Sigmoid colon (tissue), 4 donors: ENCODE results near the gene RABGAP1L.

ENCODE experiments used
- EP300 ChIP-seq, 4 donors: sonication (generic); formaldehyde crosslinking; IDR thresholded peaks; one replicate each; pipeline ENCODE4 v1.6.1; 2017; ENCODE audit warnings: antibody characterized with exemption in 4 of 4
- POLR2A ChIP-seq, 2 donors: fragments of 450-650 bp; IDR thresholded peaks; one replicate each; pipeline ENCODE4 v1.6.1; 2016; ENCODE audit warnings: antibody characterized with exemption in 2 of 2, mild to moderate bottlenecking in 2 of 2, moderate library complexity in 2 of 2
- POLR2AphosphoS5 ChIP-seq, 4 donors: sonication (generic); formaldehyde crosslinking; IDR thresholded peaks; one replicate each; pipeline ENCODE4 v1.6.1; 2017; ENCODE audit warnings: antibody characterized with exemption in 4 of 4
- TF ChIP-seq, protein P1 (sequence below), 4 experiments: fragments of 450-650 bp in 3 of 4; fragments of 200-600 bp in 1 of 4; IDR thresholded peaks; one replicate each; pipeline ENCODE4 v1.5.1; 2016 to 2019; ENCODE audit warnings: antibody characterized with exemption in 4 of 4, mild to moderate bottlenecking in 3 of 4, moderate library complexity in 2 of 4

DNA sequence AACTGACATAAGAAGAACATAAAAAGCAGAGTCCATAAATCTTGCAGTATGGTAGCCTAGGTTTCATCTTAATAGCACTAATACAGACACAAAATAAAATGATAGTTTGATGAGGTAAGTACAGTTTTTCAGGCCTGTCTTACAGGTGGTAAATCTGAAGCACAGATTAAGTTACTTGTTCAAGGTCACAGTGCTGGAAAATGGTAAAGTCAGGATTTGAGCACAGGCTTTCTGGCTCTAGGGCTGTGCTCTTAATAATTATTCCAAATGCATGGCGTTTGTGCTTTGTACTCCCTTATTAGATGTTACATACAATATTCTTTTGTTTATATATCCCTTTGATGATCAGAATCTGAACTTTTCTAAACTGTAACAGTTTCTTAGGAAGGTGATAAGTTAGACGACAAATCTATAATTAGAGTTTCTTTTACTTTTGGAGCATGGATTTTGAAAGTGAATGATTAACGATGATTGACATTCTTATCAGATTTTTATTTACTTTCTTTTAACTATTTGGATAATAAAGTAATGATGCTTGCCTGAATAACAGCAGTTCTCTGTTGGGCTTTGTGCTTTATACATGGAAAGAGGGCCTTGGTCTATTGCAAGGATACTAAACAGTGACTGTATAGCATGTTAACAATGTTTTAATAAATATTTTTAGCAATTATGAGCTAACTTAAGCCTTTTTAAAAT lies 738.9 kb downstream of the RABGAP1L start:
- no peak for TF ChIP-seq EP300 (IDR thresholded peaks at IDR 0.05)
- TF ChIP-seq, protein P1, sequence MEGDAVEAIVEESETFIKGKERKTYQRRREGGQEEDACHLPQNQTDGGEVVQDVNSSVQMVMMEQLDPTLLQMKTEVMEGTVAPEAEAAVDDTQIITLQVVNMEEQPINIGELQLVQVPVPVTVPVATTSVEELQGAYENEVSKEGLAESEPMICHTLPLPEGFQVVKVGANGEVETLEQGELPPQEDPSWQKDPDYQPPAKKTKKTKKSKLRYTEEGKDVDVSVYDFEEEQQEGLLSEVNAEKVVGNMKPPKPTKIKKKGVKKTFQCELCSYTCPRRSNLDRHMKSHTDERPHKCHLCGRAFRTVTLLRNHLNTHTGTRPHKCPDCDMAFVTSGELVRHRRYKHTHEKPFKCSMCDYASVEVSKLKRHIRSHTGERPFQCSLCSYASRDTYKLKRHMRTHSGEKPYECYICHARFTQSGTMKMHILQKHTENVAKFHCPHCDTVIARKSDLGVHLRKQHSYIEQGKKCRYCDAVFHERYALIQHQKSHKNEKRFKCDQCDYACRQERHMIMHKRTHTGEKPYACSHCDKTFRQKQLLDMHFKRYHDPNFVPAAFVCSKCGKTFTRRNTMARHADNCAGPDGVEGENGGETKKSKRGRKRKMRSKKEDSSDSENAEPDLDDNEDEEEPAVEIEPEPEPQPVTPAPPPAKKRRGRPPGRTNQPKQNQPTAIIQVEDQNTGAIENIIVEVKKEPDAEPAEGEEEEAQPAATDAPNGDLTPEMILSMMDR (IDR thresholded peaks at IDR 0.05), result no peak
- TF ChIP-seq POLR2A (IDR thresholded peaks at IDR 0.05), result no peak
- no peak for TF ChIP-seq POLR2AphosphoS5 (IDR thresholded peaks at IDR 0.05)
